GM19324 (cell line): ENCODE measurements around the gene TTN.

Experiments
- ATAC-seq: cut with Tn5 transposase; IDR thresholded peaks from one replicate; pipeline ENCODE4 v1.9.1; 2021; ENCODE audit warnings: mild to moderate bottlenecking, moderate library complexity; ENCODE audit not compliant: unreplicated experiment, low FRiP score

TTN gene

GRCh38 chr2:178819147-178819875 is 12.1 kb upstream of the TTN start:
- no peak for ATAC-seq

DNA sequence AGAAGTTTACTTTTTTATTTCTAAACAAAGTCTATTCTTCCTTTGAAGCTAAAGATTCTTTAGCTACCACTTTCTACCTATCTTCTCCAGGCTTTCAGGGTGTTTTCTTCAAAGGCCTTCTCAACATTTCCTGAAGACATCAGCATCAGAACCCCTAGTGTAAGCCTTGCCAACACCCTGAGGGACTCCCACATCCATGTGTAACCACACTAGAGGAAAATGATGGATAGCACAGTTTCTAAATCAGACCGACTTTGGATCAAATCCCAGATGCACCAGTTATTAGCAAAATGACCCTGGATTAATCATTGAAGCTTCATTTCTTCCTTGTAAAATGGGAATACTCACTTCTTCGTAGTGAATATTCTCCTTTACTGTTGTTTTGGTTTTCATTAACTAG is 4.7 kb upstream of the TTN start:
- no peak for ATAC-seq

DNA sequence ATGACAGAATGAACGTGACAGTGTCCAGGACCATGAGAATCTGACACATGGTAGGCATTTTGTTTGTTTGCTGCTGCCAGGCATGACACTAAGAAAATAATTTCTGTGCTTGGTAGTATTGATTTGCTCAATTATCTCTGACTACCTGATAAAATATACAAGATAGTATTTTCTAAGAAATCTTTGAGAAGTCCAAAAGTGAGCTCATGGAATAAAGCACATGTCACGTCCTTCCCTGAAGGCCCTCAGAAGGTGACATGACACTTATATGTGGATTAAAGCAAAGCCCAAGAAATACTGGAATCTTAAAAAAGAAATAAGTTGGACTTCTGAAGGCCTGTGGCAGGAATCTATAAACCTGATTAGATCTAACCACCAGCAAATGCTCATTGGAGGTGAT is 3.8 kb upstream of the TTN start:
- no peak for ATAC-seq

DNA sequence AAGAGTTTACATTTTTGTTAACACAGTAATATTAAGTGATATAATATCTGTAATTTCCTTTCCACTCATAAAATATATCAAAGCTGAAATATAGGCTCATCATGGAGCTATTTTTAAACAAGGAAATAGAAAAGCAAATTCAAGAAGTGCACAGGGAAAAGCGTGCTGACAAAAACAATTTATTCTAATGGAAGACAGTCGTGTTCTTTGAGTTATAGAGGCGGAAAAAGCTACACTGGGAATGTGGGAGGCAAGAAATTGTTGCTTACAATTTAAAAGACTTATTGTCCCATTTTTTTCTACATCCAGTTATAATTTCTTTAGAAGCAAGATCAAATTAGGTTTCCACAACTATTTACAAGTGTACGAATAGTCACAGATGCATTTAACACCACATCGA is 3.2 kb upstream of the TTN start:
- no peak for ATAC-seq

DNA sequence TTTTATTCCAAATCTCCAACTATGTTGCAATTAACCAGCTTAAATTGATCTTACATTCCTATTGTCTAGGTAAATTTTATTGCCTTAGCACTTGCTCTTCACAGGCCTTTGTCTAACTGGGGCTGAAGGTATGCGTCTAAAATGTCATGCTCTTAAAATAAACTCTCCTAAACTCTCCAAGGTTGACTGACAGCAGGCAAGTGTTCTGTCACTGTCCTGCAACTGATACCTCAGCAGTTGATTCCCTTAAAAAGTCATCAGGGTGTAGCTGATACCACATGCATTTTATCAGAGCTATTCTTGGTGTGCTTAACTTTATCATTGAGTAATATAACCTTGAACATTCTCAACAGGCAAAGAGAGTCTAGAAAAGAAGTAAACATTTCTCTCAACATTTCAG is 680 bp downstream of the TTN start:
- ATAC-seq = no peak

DNA sequence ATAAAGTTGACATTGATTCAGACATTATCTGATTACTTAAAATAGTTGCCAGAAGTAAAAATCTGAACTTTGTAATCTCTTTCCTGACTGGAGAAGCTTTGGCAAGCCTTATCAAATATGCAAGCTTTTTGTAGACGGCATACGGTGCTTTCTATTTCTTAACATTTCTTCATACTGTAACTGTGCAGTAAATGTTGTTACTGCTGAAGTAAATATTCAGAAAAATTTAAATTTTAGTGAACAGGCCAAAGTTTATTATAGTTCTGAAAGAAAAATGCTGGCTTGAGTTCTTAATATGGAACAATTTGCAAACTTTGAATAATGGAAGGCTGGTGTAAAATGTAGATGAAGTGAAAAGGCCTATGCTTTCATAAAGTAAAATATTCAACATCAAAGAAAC is 1.8 kb downstream of the TTN start:
- no peak for ATAC-seq

DNA sequence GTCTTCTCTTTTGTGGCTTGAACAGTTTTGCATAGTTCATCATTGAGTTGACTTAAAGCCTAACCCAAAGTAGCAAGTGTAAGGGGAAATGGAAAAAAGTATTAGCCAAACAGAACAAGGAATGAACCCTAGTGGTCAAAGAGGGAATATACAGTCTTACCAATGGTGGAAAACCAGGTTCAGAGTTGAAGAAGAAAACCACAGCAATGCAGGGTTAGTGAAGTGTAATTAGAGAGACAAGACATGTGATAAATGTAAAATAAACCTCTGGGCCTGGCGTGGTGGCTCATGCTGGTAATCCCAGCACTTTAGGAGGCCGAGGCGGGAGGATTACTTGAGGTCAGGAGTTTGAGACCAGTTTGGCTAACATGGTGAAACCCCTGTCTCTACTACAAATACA is 2.4 kb downstream of the TTN start:
- ATAC-seq = no peak

DNA sequence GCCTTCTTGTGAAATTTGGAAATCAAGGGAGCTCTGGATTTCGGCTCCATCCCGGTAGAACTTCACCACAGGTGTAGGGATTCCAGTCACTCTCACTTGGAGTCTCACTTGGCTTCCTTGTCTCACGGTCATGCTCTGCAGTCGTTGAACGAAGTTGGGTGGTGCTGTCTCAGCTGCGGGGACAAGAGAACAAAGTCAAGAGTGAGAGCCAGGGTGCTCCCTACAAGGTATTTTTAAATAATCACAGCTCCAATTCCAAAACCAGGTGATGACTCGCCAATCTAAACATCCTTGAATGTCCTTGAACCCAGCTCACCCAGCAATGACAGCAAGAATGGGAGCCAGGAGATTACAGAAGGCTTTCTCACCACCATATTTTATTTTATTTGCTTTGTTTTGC is 6.7 kb downstream of the TTN start:
- ATAC-seq = no peak

- no peak for ATAC-seq
These were observed 7.9 kb downstream of the TTN start for GRCh38 chr2:178799305-178799704.

DNA sequence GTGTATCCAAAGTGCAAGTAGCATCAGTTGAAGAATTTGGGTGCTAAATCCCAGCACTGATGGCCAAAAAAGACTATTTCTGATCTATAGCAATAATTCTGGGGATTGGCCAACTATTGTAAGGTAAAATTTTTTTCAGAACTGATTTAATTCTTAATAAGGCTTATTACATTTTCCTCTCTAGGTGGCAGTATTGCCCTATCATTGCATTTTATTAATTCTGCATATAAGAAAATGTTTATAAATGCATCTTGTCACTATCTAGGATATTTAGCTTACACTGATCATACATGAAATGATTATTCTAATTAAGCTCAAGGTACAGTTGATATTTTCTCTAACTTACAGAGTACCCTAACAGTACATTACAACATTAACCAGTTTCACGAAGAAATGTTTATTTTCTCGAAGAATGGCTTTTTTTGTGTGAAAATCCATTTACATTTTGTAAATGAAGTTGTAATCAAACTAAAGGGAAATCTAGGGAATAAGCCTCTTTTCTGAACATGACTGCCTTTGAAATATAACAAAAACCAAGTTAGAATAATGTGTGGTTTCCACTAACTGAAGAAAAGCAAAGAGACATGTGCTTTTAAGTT is 11.0 kb downstream of the TTN start:
- no peak for ATAC-seq

DNA sequence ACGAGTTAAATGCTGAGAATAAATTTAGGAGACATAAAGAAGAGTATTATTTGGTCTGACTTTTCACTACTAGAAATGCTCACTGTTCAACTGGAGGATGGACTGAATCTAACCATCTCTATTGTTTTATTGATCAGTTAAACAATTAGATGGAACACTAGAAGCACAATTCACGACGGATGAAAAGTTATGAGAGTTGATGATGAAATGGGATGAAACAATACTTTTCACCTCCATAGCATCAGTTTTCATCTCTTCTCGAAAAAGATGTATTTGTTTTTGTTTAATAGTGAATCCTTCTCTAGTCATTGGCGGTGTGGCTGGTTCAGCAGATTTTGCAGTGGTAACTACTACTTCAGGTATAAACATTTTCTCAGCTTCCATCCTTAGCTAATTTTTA is 19.3 kb downstream of the TTN start:
- no peak for ATAC-seq

DNA sequence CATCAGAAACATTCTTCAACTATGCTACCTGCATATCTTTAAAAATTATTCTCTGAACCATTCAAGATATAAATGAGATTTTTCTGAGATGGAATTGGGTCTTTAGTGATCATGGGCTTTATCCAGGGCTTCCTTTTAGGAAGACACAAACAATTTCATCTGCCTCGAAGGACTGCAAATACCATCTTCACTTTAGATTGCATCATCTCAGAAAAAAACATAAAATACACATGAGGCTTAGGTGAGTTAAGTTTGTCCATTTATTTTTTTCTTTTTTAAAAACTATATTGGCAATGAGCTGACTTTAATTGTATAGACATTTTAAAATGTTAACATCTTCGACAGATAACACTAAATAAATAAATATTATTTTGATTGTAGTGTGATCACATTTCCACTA is 20.1 kb downstream of the TTN start:
- no peak for ATAC-seq

GRCh38 chr2:178783889-178784288 is 23.3 kb downstream of the TTN start:
- no peak for ATAC-seq

DNA sequence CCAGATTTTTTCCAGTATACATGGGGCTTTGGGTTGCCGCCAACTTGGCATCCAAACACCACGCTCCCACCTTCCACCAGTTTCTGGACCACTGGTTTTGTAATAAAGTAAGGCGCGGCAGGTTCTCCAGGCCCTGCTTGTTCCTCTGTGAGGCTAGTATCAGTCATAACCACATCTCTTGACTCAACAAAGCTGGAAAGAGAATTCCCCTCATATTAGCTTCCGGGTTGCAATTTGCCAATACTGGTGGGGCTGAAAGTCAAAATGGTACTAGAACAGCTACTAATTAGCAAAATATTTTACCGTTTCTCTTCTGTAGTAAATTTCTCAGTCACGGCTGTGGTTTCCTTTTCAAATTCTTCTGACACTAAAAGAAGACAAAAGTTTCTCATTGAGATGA is 25.0 kb downstream of the TTN start:
- ATAC-seq = no peak

DNA sequence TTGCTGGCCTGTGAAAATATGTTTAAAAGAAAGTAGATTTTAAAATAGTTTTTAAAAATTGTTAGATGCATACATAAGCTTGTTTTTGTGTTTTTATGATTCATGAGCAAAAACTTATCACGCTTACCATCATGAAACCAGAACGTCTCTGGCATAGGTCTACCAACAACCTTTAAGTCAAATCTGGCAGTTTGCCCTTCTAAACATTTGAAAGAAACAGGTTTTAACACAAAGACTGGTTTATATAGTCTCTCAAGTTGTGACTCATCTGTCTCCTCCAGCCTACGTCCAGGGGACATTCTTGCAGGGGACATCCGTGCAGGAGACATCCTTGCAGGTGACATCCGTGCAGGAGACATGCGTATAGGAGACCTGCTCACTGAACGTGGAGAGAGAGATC is 29.6 kb downstream of the TTN start:
- ATAC-seq = no peak

DNA sequence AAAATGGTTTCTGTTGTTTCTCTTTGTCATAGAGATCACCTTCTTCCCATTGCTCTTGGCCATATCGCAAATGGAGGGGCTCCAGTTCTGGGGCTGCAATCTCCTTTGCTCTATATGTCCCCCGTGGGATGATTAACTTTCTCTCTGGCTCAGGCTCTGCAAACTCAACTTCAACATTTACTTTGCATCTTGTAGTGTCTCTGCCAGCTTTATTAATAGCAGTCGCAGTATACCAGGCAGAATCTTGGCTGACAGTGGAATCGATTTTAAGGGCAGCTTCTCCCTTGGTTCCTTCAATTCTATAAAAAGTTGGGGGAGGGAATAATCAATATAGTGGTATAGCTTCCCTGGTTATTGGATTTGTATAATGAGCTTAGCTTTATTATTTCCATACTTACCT is 30.5 kb downstream of the TTN start:
- no peak for ATAC-seq

DNA sequence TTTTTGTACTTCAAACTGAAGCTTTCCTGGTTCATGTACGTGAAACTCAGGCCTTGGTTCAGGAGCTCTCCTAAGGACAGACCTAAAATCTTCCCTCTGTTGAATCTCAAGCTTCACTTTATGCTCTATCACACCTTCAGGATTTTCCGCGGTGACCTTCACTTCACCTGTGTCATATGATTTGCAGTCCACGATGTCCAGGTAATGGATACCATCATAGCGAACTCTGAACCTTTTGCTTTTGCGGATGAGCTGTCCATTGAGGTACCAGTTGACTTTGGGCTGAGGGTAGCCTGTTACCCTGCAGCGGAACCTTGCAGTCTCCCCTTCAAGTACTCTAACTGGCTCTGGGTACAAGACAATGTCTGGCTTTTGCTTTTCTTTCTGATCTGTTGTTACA is 31.2 kb downstream of the TTN start:
- ATAC-seq = no peak

GRCh38 chr2:178770518-178770917 is 36.7 kb downstream of the TTN start:
- no peak for ATAC-seq

- ATAC-seq = no peak
These were observed 39.8 kb downstream of the TTN start for GRCh38 chr2:178767094-178768060.

GRCh38 chr2:178764097-178764496 is 43.1 kb downstream of the TTN start:
- no peak for ATAC-seq

DNA sequence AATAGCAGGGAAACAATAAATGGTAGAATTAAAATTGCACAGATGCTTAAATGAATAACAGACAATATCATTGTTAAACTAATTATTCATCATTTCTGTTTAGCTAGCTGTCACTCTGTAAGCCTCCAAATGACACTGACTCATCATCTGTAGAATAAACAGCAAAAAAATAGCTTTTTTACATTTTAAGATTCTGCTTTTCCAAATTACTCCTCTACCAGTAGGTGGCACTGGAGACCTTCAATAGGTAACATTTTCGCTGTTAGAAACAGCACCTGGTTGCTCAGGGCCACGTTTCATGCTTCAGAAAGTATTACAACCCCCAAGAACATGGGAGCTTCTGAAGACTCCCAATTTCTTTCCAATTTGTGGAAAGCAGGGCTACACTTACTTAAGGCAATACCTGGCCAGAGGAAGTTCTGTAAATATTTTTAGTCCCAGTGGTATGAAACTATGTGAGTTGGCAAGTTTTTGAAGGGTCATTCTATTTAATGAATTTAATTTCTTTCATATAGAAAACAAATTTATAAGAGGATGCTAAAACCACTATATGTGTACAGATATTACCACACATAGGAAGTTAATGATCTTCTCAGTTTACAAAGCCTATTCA is 45.4 kb downstream of the TTN start:
- no peak for ATAC-seq
